NOMO-1 treated with dmso at 0.1 percent for 144 hours (cell line): ENCODE data around the gene AMY2B.
"Not testable (repeated sequence)": the region's sequence is repeated elsewhere in the genome, so short reads cannot be mapped to it uniquely, and the experiment has no call there.

Source experiments
- DNase-seq: peaks from one replicate; lab custom pipeline; 2025; ENCODE audit not compliant: unreplicated experiment; lab: John Stamatoyannopoulos, UW

The AMY2B gene

GRCh38 chr1:103616994-103617477 lies 45.6 kb downstream of the AMY2B start, which contains the start of gene AMY2A:
AMY2A (plus strand) TSS chr1:103617427; CDS start chr1:103617441, 14 bp downstream.
- DNase-seq: not testable (repeated sequence)

- DNase-seq: not testable (repeated sequence)
These were observed 56.0 kb downstream of the AMY2B start for GRCh38 chr1:103627436-103627835.
